HG02840 (cell line): Measurements from ENCODE around the gene PROCR.
"Not testable (repeated sequence)": the region's sequence is repeated elsewhere in the genome, so short reads cannot be mapped to it uniquely, and the experiment has no call there.

ENCODE experiments used
- ATAC-seq: cut with Tn5 transposase; IDR thresholded peaks from one replicate; pipeline ENCODE4 v1.9.1; 2021; ENCODE audit warnings: mild to moderate bottlenecking, moderate library complexity, moderate number of reproducible peaks; ENCODE audit not compliant: unreplicated experiment, low FRiP score

Gene PROCR

DNA sequence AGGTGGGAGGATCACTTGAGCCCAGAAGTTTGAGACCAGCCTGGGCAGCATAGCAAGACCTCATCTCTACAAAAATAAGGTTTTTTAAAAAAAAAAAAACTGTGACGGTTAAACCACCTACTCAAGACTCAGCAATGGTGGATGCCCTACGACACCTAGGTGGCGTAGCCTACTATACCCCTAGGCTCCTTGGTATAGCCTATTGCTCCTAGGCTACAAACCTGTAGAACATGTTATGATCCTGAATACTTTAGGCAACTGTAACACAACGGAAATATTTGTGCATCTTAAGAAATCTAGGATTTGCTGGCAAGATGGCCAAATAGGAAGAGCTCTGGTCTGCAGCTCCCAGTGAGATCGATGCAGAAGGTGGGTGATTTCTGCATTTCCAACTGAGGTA, 11.5 kb upstream of the PROCR start:
- ATAC-seq, result not testable (repeated sequence)

DNA sequence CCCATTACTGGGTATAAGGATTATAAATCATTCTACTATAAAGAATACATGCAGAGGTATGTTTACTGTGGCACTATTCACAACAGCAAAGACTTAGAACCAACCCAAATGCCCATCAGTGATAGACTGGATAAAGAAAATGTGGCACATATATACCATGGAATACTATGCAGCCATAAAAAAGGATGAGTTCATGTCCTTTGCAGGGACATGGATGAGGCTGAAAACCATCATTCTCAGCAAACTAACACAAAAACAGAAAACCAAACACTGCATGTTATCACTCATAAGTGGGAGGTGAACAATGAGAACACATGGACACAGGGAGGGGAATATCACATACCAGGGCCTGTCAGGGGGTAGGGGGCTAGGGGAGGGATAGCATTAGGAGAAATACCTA, 7.3 kb upstream of the PROCR start:
- not testable (repeated sequence) for ATAC-seq

DNA sequence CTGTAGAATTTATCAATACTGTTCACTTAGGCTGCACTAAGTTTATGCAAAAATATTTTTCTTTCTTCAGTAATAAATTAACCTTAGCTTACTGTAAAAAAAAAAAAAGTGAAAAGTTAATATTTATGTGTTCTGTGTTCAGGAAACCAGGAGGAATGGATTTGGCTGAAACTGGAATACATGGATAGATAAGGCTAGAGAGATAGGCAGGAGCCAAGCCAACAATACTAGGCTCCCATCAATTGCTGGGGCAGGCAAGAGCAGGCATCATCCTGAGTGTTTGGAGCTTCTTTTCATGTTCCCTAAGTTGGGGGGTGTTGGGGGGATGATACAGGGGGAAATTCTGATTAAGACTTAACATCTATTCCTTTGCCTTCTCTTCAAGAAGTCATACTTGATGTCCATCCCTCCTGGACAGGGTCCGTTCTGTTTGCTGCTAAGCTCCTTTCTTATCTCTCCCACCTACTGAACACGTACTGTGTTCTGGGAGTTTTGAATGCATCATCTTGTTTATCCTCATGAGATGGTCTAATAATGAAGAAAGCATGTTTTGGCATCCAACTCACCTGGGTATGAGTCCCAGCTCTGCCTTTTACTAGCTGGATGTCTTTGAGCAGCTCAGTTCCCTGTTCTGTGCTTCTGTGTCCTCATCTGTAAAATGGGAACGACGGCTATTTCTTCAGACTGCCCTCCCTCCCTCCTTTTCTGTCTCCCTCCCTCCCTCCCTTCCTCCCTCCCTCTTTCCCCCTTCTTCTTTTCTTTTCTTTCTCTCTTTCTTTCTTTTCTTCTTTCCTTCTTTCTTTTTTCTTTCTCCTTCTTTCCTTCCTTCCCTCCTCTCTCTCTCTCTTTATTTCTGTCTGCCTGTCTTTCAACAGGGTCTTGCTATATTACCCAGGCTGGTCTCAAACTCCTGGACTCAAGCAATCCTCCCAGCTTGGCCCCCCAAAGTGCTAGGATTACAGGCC, 6.4 kb upstream of the PROCR start:
- ATAC-seq, result no peak

DNA sequence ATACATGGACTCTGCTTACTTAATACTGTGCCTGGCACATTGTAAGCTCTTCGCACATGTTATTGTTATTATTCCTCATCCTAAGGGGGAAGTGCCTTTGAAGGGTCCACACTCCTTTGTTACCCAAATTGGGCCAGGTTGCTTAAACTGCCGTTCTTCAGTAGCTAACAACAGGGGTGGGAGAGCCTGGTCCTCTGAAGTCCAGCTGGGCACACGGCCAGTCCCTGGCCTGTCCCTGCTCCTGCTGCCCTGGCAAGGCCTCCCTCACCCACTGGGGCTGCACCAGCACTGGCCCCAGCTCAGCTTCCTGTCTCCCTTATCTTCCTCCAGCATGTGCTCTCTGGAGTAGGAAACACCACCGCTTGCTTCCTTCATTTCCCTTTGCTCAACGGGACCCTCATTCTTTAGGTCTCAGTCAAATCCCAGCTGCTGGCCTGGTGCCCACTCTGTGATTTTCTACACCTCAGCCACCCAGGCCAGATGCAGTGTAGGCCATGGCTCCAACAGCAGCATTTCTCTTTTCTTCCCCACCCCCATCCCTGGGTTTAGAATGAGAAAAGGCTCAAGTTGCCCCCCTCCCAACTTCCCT, 5.5 kb upstream of the PROCR start:
- no peak for ATAC-seq

DNA sequence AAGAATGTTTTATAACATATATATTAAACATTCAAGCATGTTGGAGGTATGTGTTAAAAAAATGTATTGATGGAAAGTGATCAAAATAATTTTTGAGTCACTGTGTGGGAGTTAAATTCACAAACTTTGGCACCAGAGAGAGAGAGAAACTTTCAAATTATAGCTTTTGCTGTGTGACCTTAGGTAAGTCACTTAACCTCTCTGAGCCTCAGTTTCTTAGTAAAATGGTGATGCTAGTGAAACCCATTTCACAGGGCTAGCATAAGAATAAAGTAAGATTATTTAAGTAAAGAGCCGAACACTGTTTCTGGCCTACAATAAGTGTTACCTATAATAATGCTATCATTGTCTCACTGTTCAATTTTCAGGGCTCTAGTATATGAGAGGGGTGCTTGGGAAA, 4.1 kb upstream of the PROCR start:
- no peak for ATAC-seq

DNA sequence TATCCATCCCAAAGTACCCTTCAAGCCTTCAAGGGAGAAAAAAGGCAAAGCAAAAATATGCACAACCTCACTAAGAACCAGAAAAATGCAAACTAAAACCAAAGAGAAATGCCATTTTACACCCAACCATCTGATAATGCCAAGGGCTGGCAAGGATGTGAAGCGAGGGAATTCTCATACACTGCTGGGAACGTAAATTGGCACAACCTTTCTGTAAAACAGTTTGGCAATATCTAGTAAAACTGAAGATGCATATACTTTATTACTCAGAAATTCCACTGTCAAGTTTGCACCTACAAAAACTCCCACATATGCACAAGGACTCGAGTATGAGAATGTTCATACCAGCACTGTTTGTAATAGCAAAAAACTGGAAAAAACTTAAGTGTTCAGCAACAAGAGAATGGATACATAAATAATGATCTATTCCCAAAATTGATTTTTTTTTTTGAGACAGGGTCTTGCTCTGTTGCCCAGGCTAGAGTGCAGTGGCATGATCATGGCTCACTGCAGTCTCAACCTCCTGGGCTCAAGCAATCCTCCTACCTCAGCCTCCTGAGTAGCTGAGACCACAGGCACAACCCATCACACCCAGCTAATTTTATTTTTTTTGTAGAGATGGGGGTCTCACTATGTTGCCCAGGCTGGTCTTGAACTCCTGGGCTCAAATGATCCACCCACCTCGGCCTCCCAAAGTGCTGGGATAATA, 3.0 kb upstream of the PROCR start:
- not testable (repeated sequence) for ATAC-seq

DNA sequence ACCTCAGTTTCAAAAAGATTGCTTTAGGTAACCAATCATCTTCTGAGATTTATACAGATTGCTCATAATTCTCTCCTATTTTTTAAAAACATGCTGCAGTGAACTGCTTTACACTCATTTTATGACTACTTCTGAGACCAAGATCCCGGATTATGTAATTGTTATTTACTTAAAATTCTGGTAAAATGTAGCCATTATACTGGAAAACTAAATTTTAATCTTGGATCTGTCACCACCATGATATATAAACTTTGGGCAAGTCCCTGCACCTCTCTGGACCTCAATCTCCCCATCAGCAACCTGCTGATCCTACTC, 477 bp upstream of the PROCR start:
- ATAC-seq, result no peak

DNA sequence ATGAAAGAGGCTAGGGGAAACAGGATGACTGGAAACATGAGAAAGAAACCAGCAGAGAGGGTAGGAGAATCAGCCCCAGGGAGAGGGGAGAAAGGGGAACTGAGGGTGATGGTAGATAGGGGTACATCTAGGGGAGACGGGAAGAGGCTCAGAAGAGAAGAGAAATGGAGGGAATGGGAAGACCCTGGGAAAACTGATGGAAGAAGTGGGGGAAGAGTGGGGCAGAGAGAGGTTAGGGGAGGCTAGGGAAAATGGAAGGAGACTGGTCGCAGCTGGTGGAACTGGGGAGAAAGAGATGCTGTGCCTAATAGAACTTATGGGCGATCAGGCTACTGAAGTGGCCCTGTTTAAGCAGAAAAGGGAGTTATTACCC, 548 bp downstream of the PROCR start:
- no peak for ATAC-seq

DNA sequence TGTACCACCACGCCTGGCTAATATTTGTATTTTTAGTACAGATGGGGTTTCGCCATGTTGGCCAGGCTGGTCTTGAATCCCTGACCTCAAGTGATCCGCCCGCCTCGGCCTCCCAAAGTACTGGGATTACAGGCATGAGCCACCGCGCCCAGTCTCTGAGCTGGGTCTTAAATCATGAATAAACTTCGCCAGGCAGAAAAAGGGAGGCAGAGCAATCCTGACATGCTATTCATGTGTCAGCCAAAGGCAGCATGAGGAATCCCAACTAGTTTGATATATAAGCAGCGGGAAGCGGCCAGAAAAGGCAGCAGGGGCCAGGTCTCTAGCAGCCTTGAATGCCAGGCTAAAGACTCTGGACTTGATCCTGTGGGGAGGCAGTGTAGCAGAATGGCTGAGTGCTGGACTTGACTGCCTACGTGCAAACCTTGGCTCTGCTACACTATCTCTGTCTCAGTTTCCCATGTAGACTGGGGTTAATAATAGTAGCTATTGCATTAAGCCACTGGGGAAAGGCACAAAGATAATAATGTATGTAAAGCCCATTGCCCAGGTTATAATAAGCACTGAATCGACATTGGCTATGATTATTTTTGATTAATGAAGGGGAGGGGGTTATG, 1.8 kb downstream of the PROCR start:
- no peak for ATAC-seq

DNA sequence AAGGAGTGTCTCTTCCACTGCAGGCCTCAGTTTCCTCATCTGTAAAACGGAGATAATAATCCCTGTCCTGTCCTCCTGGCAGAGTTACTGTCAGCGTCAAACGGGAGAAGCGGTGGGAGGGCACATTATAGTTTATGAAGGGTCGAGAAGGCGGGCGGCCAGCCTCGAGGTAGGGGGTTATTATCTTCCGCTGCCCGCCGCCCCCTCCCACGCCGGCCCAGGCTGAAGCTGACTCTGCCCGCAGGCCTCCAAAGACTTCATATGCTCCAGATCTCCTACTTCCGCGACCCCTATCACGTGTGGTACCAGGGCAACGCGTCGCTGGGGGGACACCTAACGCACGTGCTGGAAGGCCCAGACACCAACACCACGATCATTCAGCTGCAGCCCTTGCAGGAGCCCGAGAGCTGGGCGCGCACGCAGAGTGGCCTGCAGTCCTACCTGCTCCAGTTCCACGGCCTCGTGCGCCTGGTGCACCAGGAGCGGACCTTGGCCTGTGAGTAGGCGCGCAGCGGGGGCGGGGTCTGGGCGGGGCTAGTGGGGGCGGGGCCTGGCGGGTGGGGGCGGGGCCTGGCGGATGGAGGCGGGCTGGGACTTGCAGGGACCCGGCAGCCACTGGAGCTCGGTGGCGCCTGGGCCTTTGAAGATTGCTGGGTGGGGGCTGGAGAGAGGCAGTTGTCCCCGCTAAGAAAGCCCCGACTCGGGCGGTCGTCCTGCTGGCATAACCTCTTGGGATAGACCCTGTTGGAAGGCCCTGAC, 2.8 kb downstream of the PROCR start:
- no peak for ATAC-seq

DNA sequence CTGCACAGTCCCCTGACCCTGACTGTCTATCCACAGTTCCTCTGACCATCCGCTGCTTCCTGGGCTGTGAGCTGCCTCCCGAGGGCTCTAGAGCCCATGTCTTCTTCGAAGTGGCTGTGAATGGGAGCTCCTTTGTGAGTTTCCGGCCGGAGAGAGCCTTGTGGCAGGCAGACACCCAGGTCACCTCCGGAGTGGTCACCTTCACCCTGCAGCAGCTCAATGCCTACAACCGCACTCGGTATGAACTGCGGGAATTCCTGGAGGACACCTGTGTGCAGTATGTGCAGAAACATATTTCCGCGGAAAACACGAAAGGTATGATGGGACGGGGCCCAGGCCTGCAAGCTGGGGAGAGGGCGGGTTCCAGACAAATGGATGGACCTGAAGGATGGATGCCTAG, 4.3 kb downstream of the PROCR start:
- ATAC-seq, result no peak

DNA sequence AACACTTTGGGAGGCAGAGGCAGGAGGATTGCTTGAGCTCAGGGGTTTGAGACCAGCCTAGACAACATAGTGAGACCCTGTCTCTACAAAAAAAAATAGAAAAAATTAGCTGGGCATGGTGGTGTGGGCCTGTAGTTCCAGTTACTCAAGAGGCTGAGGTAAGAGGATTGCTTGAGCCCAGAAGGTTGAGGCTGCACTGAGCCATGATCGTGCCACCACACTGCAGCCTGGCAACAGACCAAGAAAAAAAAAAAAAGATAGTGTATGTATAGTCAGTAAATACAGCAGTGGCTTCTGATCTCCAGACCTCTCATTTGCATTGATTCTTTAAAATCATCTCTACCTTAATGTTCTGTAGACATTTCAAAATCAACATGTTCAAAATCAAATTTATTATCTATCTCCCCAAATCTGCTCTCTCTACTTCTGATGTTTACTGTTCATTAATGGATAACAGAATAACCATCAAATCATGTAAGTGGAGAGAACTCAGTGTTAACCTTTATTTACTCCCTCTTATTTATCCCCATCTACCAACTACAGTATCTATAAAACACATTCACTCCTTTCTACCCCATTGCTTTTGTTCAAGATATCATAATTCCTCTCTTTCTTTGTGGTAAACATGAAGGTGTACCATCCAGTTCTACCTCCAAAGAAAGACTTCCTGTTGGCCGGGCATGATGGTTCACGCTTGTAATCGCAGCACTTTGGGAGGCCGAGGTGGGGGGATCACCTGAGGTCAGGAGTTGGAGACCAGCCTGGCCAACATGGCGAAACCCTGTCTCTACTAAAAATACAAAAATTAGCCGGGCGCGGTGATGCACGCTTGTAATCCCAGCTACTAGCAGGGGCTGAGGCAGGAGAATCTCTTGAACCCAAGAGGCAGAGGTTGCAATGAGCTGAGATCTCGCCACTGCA, 7.7 kb downstream of the PROCR start:
- no peak for ATAC-seq

DNA sequence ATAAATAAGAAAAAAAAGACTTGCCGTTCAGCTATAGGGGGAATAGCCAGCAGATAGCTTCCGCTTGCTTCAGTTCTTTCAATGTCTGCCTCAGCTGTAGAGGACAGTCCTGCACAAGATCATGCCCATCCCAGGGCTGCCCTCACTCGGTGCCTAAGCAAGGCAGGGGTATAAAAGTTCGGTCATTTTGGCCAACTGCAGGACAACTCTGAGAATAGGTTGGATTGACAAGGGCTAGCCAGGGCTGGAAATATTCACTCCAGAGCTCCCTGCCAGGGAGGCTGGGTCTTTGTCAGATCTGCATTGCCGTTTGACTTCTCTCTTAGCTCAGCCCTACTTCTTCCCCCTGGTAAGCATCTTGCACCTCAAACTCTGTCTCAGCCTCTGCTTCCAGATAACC, 8.4 kb downstream of the PROCR start:
- ATAC-seq, result no peak

DNA sequence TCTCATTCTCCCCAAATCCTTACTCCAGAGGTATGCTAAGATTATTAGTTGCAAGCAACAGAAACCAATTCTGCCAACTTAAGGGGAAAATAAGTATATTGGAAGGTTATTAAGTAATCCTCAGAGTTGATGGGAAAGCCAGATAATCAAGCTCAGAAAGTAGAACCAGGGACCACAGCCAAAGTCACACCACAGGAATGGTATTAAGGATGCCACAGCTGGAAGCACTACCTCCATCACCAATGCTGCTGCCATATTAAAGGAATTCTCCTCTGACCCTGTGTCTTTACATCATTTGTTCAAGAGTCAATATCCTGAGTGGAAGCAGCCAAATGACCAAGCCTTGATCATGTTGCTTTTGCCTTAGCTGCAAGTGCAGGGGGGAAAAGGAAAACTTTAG, 9.9 kb downstream of the PROCR start:
- no peak for ATAC-seq

DNA sequence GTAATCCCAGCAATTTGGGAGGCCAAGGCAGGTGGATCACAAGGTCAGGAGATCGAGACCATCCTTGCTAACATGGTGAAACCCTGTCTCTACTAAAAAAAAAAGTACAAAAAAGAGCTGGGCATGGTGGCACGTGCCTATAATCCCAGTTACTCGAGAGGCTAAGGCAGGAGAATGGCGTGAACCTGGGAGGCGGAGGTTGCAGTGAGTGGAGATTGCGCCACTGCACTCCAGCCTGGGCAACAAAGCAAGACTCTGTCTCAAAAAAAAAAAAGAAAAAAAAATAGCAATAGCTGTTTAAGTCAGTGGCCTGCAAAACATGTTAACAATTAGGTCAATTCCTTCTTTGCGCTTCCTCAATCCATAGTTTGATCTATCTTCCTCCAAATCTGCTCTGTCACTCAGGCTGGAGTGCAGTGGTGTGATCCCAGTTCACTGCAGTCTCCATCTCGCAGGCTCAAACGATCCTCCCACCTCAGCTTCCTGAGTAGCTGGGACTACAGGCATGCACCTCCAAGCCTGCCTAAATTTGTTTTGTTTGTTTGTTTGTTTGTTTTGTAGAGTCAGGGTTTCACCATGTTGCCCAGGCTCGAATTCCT, 14.9 kb downstream of the PROCR start:
- ATAC-seq, result not testable (repeated sequence)

DNA sequence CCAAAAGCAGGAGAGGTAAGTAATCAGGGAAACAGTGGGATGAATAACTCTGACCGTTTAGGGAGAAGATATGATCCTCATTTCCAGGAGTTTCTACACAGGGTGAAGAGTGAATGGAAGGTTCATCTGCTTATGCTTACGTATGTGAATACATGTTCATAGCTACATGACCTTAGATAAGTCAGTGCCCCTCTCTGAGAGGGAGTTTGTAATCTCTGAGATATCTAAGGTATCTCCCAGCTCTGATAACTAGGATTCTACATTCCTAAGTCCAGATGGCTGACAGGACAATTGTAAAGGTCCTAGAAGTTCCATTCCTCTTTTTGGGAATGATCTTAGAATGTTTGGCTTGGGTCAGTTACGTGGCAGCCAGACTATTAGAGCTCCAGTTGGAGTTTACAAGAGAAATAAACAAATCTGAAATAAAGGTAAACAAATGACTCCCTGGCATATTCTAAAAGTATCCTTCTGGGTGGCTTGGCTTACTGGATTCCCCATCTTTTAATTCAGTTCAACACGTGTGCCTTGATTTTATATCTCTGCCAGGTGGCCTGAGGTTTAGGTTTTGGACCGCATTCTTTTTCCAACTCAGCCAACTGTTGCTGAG, 15.8 kb downstream of the PROCR start:
- ATAC-seq, result no peak

DNA sequence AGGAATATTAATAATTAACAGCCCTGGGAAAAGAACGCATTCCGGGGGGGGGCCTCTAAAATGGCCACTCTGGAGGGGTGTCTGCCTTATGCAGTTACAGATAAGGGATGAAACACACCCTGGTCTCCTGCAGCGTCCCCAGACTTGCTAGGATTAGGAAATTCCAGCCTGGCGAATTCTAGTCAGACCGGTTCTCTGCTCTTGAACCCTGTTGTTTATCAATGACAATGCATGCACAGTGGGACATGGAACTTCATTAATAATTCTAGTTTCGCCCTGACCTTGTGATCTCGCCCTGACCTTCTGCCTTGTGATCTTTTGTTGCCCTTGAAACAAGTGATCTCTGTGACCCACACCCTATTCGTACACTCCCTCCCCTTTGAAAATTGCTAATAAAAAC, 17.4 kb downstream of the PROCR start:
- not testable (repeated sequence) for ATAC-seq

DNA sequence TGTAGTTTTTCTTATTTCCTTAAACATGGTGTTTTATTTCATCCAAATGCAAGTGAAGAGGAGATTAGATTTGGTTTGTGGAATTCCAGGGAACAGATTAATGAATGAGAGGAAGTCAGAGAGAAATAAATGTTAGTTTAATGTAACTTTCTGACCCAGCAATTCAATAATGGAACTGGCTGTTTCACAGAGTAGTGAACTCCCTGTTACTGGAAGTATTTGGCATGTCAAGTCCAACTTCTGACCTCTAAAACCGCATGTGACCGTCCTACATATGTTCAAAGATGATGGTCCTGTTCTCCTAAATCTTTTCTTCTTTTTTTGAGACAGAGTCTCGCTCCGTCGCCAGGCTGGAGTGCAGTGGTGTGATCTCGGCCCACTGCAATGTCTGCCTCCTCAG, 18.7 kb downstream of the PROCR start:
- no peak for ATAC-seq
